ENCODE measurements around the gene SRPRA.

Gene SRPRA

GRCh38 chr11:126305699-126306098 is 37.0 kb upstream of the SRPRA start:
- no peak for DNase-seq
- H3K36me3 ChIP-seq (ENCODE audit: control insufficient read depth in 1 of 2, insufficient read depth in 2 of 2, low read depth in 1 of 2, low read length in 2 of 2): peaks cover 3 to 13% of the 10 kb centered on the region in 2 experiments
- H3K27me3 ChIP-seq (ENCODE audit: control insufficient read depth in 1 of 2, insufficient read depth in 1 of 2, low read length in 2 of 2): no peaks in the 10 kb centered on the region
- H3K14ac ChIP-seq (ENCODE audit: low read length in 2 of 2): no peak overlapping the region
- no peak overlapping the region for H3K4me2 ChIP-seq (ENCODE audit: low read length, poor library complexity, severe bottlenecking)
- no peak overlapping the region for H3K27ac ChIP-seq (ENCODE audit: low read length, poor library complexity, severe bottlenecking)
- no peaks in the 10 kb centered on the region for H3K9me3 ChIP-seq (ENCODE audit: control insufficient read depth, low read length)
- no peak overlapping the region for H2AFZ ChIP-seq (ENCODE audit: low read depth, low read length)
- no peak overlapping the region for H2AK5ac ChIP-seq (ENCODE audit: low read length, severe bottlenecking)
- no peak overlapping the region for H3K18ac ChIP-seq (ENCODE audit: low read depth in 1 of 2, low read length in 2 of 2)
- no peak overlapping the region for H4K91ac ChIP-seq (ENCODE audit: low read length)
- H3K4ac ChIP-seq (ENCODE audit: low read depth in 1 of 2, low read length in 2 of 2): no peak overlapping the region
- H3K4me3 ChIP-seq (ENCODE audit: insufficient read depth in 1 of 2, low read depth in 1 of 2, low read length in 2 of 2): no peak overlapping the region
- no peak overlapping the region for H2BK15ac ChIP-seq (ENCODE audit: low read depth, poor library complexity, severe bottlenecking)
- H4K8ac ChIP-seq (ENCODE audit: low read length): no peak overlapping the region
- no peak overlapping the region for H2BK120ac ChIP-seq (ENCODE audit: low read depth, low read length)
- WGBS: 96% methylated on average over 4 of the region's 4 CpGs
- no peak overlapping the region for H3K9ac ChIP-seq (ENCODE audit: low read length)
- peaks cover 6% of the 10 kb centered on the region for H3K4me1 ChIP-seq (ENCODE audit: control insufficient read depth, insufficient read depth, low read depth, low read length)
- no peak overlapping the region for H2BK12ac ChIP-seq (ENCODE audit: low read length in 2 of 2)
- H3K23ac ChIP-seq (ENCODE audit: low read length in 2 of 2): no peak overlapping the region
- peaks cover 17% of the 10 kb centered on the region for H3K79me1 ChIP-seq (replicated peaks; ENCODE audit: low read length, poor library complexity, severe bottlenecking)
- no peak overlapping the region for H2BK5ac ChIP-seq (ENCODE audit: low read depth, low read length, poor library complexity, severe bottlenecking)

GRCh38 chr11:126304457-126305075 is 35.9 kb upstream of the SRPRA start:
- H3K36me3 ChIP-seq (ENCODE audit: control insufficient read depth in 1 of 2, insufficient read depth in 2 of 2, low read depth in 1 of 2, low read length in 2 of 2): peaks cover 3 to 8% of the 10 kb centered on the region in 2 experiments
- peak overlapping the region; percentile 69 to 91 for H3K4me3 ChIP-seq (ENCODE audit: insufficient read depth in 1 of 2, low read depth in 1 of 2, low read length in 2 of 2)
- no peaks in the 10 kb centered on the region for H3K9me3 ChIP-seq (ENCODE audit: control insufficient read depth, low read length)
- 74% methylated on average over 12 of the region's 12 CpGs for WGBS
- peak overlapping the region; percentile 87 for H2AK5ac ChIP-seq (ENCODE audit: low read length, severe bottlenecking)
- no peak overlapping the region for H4K91ac ChIP-seq (ENCODE audit: low read length)
- H3K23ac ChIP-seq (ENCODE audit: low read length in 2 of 2): no peak overlapping the region
- H3K27me3 ChIP-seq (ENCODE audit: control insufficient read depth in 1 of 2, insufficient read depth in 1 of 2, low read length in 2 of 2): no peaks in the 10 kb centered on the region
- H3K4me1 ChIP-seq (ENCODE audit: control insufficient read depth, insufficient read depth, low read depth, low read length): peaks cover 4% of the 10 kb centered on the region
- H3K18ac ChIP-seq (ENCODE audit: low read depth in 1 of 2, low read length in 2 of 2): no peak overlapping the region
- H3K4ac ChIP-seq (ENCODE audit: low read depth in 1 of 2, low read length in 2 of 2): peak overlapping the region in 1 of 2 experiments; percentile 43
- peak overlapping the region in 1 of 2 experiments; percentile 39 for H2BK12ac ChIP-seq (ENCODE audit: low read length in 2 of 2)
- H2BK15ac ChIP-seq (ENCODE audit: low read depth, poor library complexity, severe bottlenecking): no peak overlapping the region
- peak overlapping the region; percentile 59 for H4K8ac ChIP-seq (ENCODE audit: low read length)
- H3K14ac ChIP-seq (ENCODE audit: low read length in 2 of 2): no peak overlapping the region
- no peak overlapping the region for H2BK5ac ChIP-seq (ENCODE audit: low read depth, low read length, poor library complexity, severe bottlenecking)
- peak overlapping the region; percentile 94 for H3K9ac ChIP-seq (ENCODE audit: low read length)
- no peak overlapping the region for H2AFZ ChIP-seq (ENCODE audit: low read depth, low read length)
- peak overlapping the region; percentile 1 for H3K27ac ChIP-seq (ENCODE audit: low read length, poor library complexity, severe bottlenecking)
- DNase-seq: no peak
- H2BK120ac ChIP-seq (ENCODE audit: low read depth, low read length): peak overlapping the region; percentile 7
- H3K4me2 ChIP-seq (ENCODE audit: low read length, poor library complexity, severe bottlenecking): peak overlapping the region; percentile 78
- peaks cover 17% of the 10 kb centered on the region for H3K79me1 ChIP-seq (replicated peaks; ENCODE audit: low read length, poor library complexity, severe bottlenecking)

GRCh38 chr11:126303623-126304456 is 35.1 kb upstream of the SRPRA start, which contains the start of gene DCPS:
Gene DCPS (plus strand): TSS chr11:126304060. CDS start chr11:126304081, 21 bp downstream.
- peak within 1 kb of the TSS; percentile 80 for H2BK120ac ChIP-seq (ENCODE audit: low read depth, low read length)
- peak within 1 kb of the TSS; percentile 90 for H2BK15ac ChIP-seq (ENCODE audit: low read depth, poor library complexity, severe bottlenecking)
- peak within 1 kb of the TSS; percentile 48 for H2BK5ac ChIP-seq (ENCODE audit: low read depth, low read length, poor library complexity, severe bottlenecking)
- peaks cover 17% of the 10 kb centered on the region for H3K79me1 ChIP-seq (replicated peaks; ENCODE audit: low read length, poor library complexity, severe bottlenecking)
- H2AFZ ChIP-seq (ENCODE audit: low read depth, low read length): peak within 1 kb of the TSS; percentile 59
- peak within 1 kb of the TSS; percentile 82 to 97 for H3K4ac ChIP-seq (ENCODE audit: low read depth in 1 of 2, low read length in 2 of 2)
- no peaks in the 10 kb centered on the region for H3K27me3 ChIP-seq (ENCODE audit: control insufficient read depth in 1 of 2, insufficient read depth in 1 of 2, low read length in 2 of 2)
- H3K14ac ChIP-seq (ENCODE audit: low read length in 2 of 2): peak within 1 kb of the TSS in 1 of 2 experiments; percentile 45
- peak; percentile 91 for DNase-seq
- H3K27ac ChIP-seq (ENCODE audit: low read length, poor library complexity, severe bottlenecking): peak within 1 kb of the TSS; percentile 65
- peaks cover 4% of the 10 kb centered on the region for H3K4me1 ChIP-seq (ENCODE audit: control insufficient read depth, insufficient read depth, low read depth, low read length)
- peak within 1 kb of the TSS; percentile 78 for H3K4me2 ChIP-seq (ENCODE audit: low read length, poor library complexity, severe bottlenecking)
- H3K4me3 ChIP-seq (ENCODE audit: insufficient read depth in 1 of 2, low read depth in 1 of 2, low read length in 2 of 2): peak within 1 kb of the TSS; percentile 69 to 91
- WGBS: 3% methylated on average over 56 of the region's 61 CpGs
- no peak within 1 kb of the TSS for H3K23ac ChIP-seq (ENCODE audit: low read length in 2 of 2)
- H3K18ac ChIP-seq (ENCODE audit: low read depth in 1 of 2, low read length in 2 of 2): peak within 1 kb of the TSS; percentile 88 to 94
- peak within 1 kb of the TSS in 1 of 2 experiments; percentile 39 for H2BK12ac ChIP-seq (ENCODE audit: low read length in 2 of 2)
- peaks cover 3 to 4% of the 10 kb centered on the region in 2 experiments for H3K36me3 ChIP-seq (ENCODE audit: control insufficient read depth in 1 of 2, insufficient read depth in 2 of 2, low read depth in 1 of 2, low read length in 2 of 2)
- peak within 1 kb of the TSS; percentile 87 for H2AK5ac ChIP-seq (ENCODE audit: low read length, severe bottlenecking)
- H4K8ac ChIP-seq (ENCODE audit: low read length): peak within 1 kb of the TSS; percentile 99
- no peaks in the 10 kb centered on the region for H3K9me3 ChIP-seq (ENCODE audit: control insufficient read depth, low read length)
- H3K9ac ChIP-seq (ENCODE audit: low read length): peak within 1 kb of the TSS; percentile 94
- peak within 1 kb of the TSS; percentile 93 for H4K91ac ChIP-seq (ENCODE audit: low read length)

- DNase-seq: no peak
- no peak overlapping the region for H2AK5ac ChIP-seq (ENCODE audit: low read length, severe bottlenecking)
- H2BK12ac ChIP-seq (ENCODE audit: low read length in 2 of 2): no peak overlapping the region
- H4K91ac ChIP-seq (ENCODE audit: low read length): no peak overlapping the region
- no peaks in the 10 kb centered on the region for H3K27me3 ChIP-seq (ENCODE audit: control insufficient read depth in 1 of 2, insufficient read depth in 1 of 2, low read length in 2 of 2)
- H3K4me1 ChIP-seq (ENCODE audit: control insufficient read depth, insufficient read depth, low read depth, low read length): no peaks in the 10 kb centered on the region
- H4K8ac ChIP-seq (ENCODE audit: low read length): no peak overlapping the region
- H3K4me3 ChIP-seq (ENCODE audit: insufficient read depth in 1 of 2, low read depth in 1 of 2, low read length in 2 of 2): no peak overlapping the region
- H2AFZ ChIP-seq (ENCODE audit: low read depth, low read length): no peak overlapping the region
- H3K4ac ChIP-seq (ENCODE audit: low read depth in 1 of 2, low read length in 2 of 2): no peak overlapping the region
- H3K14ac ChIP-seq (ENCODE audit: low read length in 2 of 2): no peak overlapping the region
- no peak overlapping the region for H2BK15ac ChIP-seq (ENCODE audit: low read depth, poor library complexity, severe bottlenecking)
- WGBS: 97% methylated on average over 2 of the region's 2 CpGs
- no peak overlapping the region for H2BK120ac ChIP-seq (ENCODE audit: low read depth, low read length)
- no peak overlapping the region for H3K9ac ChIP-seq (ENCODE audit: low read length)
- H3K79me1 ChIP-seq (replicated peaks; ENCODE audit: low read length, poor library complexity, severe bottlenecking): peaks cover 9% of the 10 kb centered on the region
- no peaks in the 10 kb centered on the region for H3K9me3 ChIP-seq (ENCODE audit: control insufficient read depth, low read length)
- no peak overlapping the region for H3K27ac ChIP-seq (ENCODE audit: low read length, poor library complexity, severe bottlenecking)
- H3K36me3 ChIP-seq (ENCODE audit: control insufficient read depth in 1 of 2, insufficient read depth in 2 of 2, low read depth in 1 of 2, low read length in 2 of 2): peaks cover 15 to 28% of the 10 kb centered on the region in 2 experiments
- H3K18ac ChIP-seq (ENCODE audit: low read depth in 1 of 2, low read length in 2 of 2): no peak overlapping the region
- H3K23ac ChIP-seq (ENCODE audit: low read length in 2 of 2): no peak overlapping the region
- H3K4me2 ChIP-seq (ENCODE audit: low read length, poor library complexity, severe bottlenecking): no peak overlapping the region
- H2BK5ac ChIP-seq (ENCODE audit: low read depth, low read length, poor library complexity, severe bottlenecking): no peak overlapping the region
Measured at GRCh38 chr11:126297004-126297403, 28.3 kb upstream of the SRPRA start.

All from mesenchymal stem cell (in vitro differentiated cells and primary cell).